K562 (cell line): ENCODE data around the gene ZNF407. TPM values are rescaled to one million over a fixed set of nuclear protein-coding genes. Genes with fewer than 3 reads are reported as not detected.

Experiments used
- ATAC-seq: fragments of 200-7000 bp; cut with Tn5 transposase; 3 replicates; pipeline ENCODE4 v1.9.1; 2020; ENCODE audit warnings: moderate library complexity
- BruUV-seq: library from RNA; stranded (reverse); fragments of 400-500 nt; replicated peaks from 2 replicates; lab custom pipeline; 2021; lab: Mats Ljungman, UMichigan
- CTCF ChIA-PET: fragments of 300-600 bp; formaldehyde crosslinking; extraction: SDS; loops from one replicate; lab custom pipeline; 2021; ENCODE audit warnings: low intra/inter-chr PET ratio; lab: Yijun Ruan, JAX
- POLR2A ChIA-PET: fragments of 300-600, 350-650 bp; sonication (Branson Sonifier 250); formaldehyde crosslinking; extraction: SDS; loops from one replicate; lab custom pipeline; 2021; ENCODE audit warnings: antibody characterized with exemption, inconsistent platforms; lab: Yijun Ruan, JAX
- DNase-seq, 4 experiments: peaks; one replicate each; pipeline versions ENCODE4 v3.0.0 to v3.0.0-alpha.2; 2011 to 2018; ENCODE audit warnings: low spot score in 3 of 4, mixed read lengths in 3 of 4; ENCODE audit errors: extremely low read depth in 1 of 4
- FAIRE-seq: peaks from 2 replicates; lab custom pipeline; 2011; peaks lifted over from hg19 to GRCh38; lab: Jason Lieb, UNC
- H2AFZ ChIP-seq: 2 replicates; pipeline ENCODE4 v1.6.0; 2011; ENCODE audit warnings: low read depth, low read length, control low read depth, inconsistent platforms
- H3K27ac ChIP-seq: fragments of 200-600 bp; 3 replicates; pipeline ENCODE4 v1.8.0; 2011; ENCODE audit warnings: low read depth, mild to moderate bottlenecking, control low read depth, inconsistent platforms, low read length, moderate library complexity, mixed read lengths; ENCODE audit errors: extremely low read depth
- H3K27me3 ChIP-seq, 2 experiments: fragments of 300-600 bp in 1 of 2; 2 replicates in 1 of 2; 3 replicates in 1 of 2; pipeline versions ENCODE4 v1.6.0 to v1.8.0; 2011; ENCODE audit warnings: inconsistent platforms in 2 of 2, low read length in 2 of 2, mild to moderate bottlenecking in 1 of 2, mixed read lengths in 1 of 2, moderate library complexity in 1 of 2; ENCODE audit not compliant: control insufficient read depth in 2 of 2, insufficient read depth in 2 of 2
- H3K36me3 ChIP-seq: fragments of 300-600 bp; 3 replicates; pipeline ENCODE4 v1.8.0; 2011; ENCODE audit warnings: mild to moderate bottlenecking, low read length, inconsistent platforms; ENCODE audit not compliant: control insufficient read depth, insufficient read depth
- H3K4me1 ChIP-seq, 2 experiments: fragments of 200-600 bp in 1 of 2; replicated peaks in 1 of 2; 2 replicates in 1 of 2; 3 replicates in 1 of 2; pipeline versions ENCODE4 v1.5.1 to v1.8.0; 2011; ENCODE audit warnings: inconsistent platforms in 2 of 2, low read length in 2 of 2, mild to moderate bottlenecking in 1 of 2, mixed read lengths in 1 of 2, moderate library complexity in 1 of 2; ENCODE audit not compliant: control insufficient read depth in 2 of 2, insufficient read depth in 2 of 2
- H3K4me2 ChIP-seq: 2 replicates; pipeline ENCODE4 v1.6.1; 2011; ENCODE audit warnings: low read length, control low read depth, inconsistent platforms, mixed read lengths; ENCODE audit not compliant: insufficient read depth
- H3K4me3 ChIP-seq: fragments of 200-600 bp; sonication (generic), shearing (Covaris generic); 2 replicates; pipeline ENCODE4 v1.5.1; 2016; ENCODE audit warnings: control low read depth, inconsistent platforms
- H3K79me2 ChIP-seq: fragments of 200-600 bp; 3 replicates; pipeline ENCODE4 v1.8.0; 2011; ENCODE audit warnings: low read length, inconsistent platforms; ENCODE audit not compliant: control insufficient read depth, insufficient read depth
- H3K9ac ChIP-seq, 2 experiments: 2 replicates each; pipeline versions ENCODE4 v1.6.0 to v1.6.1; 2011; ENCODE audit warnings: low read depth in 2 of 2, low read length in 2 of 2, control low read depth in 1 of 2, inconsistent platforms in 1 of 2, mild to moderate bottlenecking in 1 of 2, mixed read lengths in 1 of 2; ENCODE audit not compliant: insufficient read depth in 1 of 2
- H3K9me1 ChIP-seq: one replicate; pipeline ENCODE4 v1.6.0; 2011; ENCODE audit warnings: inconsistent platforms, mild to moderate bottlenecking, low read length, moderate library complexity; ENCODE audit not compliant: control insufficient read depth, insufficient read depth
- H3K9me3 ChIP-seq: replicated peaks from 2 replicates; pipeline ENCODE4 v1.5.1; 2011; ENCODE audit warnings: low read depth, low read length, inconsistent platforms; ENCODE audit not compliant: control insufficient read depth, insufficient read depth
- H4K20me1 ChIP-seq: replicated peaks from 2 replicates; pipeline ENCODE4 v1.6.1; 2011; ENCODE audit warnings: low read length, inconsistent platforms, mixed read lengths; ENCODE audit not compliant: control insufficient read depth, insufficient read depth
- ADNP ChIP-seq: fragments of 200-800 bp; sonication (Bioruptor generic); IDR thresholded peaks from 2 replicates; pipeline ENCODE4 v1.6.1; 2016; ENCODE audit warnings: missing genetic modification characterization, missing compliant biosample characterization
- CHD4 ChIP-seq: fragments of 200-600 bp; sonication (generic); IDR thresholded peaks from 3 replicates; pipeline ENCODE4 v1.6.1; 2012; ENCODE audit warnings: low read depth, mild to moderate bottlenecking, mixed read lengths, low read length, inconsistent platforms; ENCODE audit not compliant: insufficient read depth, insufficient replicate concordance, poor library complexity, severe bottlenecking
- CREM ChIP-seq: IDR thresholded peaks from 2 replicates; pipeline ENCODE4 v1.6.1; 2014; ENCODE audit warnings: antibody characterized with exemption, low read depth
- SNAPC5 ChIP-seq: fragments of 250-450 bp; sonication (Bioruptor Pico); IDR thresholded peaks from 2 replicates; pipeline ENCODE4 v1.8.0; 2021; ENCODE audit warnings: moderate library complexity, mild to moderate bottlenecking, inconsistent platforms
- ZNF140 ChIP-seq: fragments of 250-450 bp; sonication (Bioruptor Pico); IDR thresholded peaks from 2 replicates; pipeline ENCODE4 v1.8.0; 2021; ENCODE audit warnings: moderate library complexity, mild to moderate bottlenecking, inconsistent platforms
- WGBS: fragments of 100-300 bp; shearing (Covaris generic); methylation state at CpG from one replicate; pipeline ENCODE4 v1.1.6; 2016; ENCODE audit warnings: low coverage, mixed read lengths; ENCODE audit not compliant: insufficient coverage; ENCODE audit errors: missing lambda C conversion rate; 5-methylcytosine and 5-hydroxymethylcytosine counted together
- in situ Hi-C: fragments of 300-500 bp; cut with MboI; formaldehyde crosslinking; loops from 4 replicates; pipeline ENCODE4 v1.15.0; 2018; ENCODE audit warnings: inconsistent platforms, mixed read lengths
- intact Hi-C: fragments of 100-400 bp; cut with micrococcal nuclease; formaldehyde crosslinking; loops from 2 replicates; pipeline ENCODE4 v1.14.2; 2022
- polyA plus RNA-seq, 8 experiments: library from polyadenylated mRNA; depleted of rRNA in 4 of 8; stranded (reverse) in 5 of 8; unstranded in 3 of 8; fragments of >200 nt; fragmentation: Nextera tagmentation in 2 of 8; fragmentation: Illumina TruSeq in 1 of 8; extraction: Ambion mirVana in 2 of 8; extraction: Trizol in 1 of 8; gene quantifications; 2 replicates each; pipeline versions ENCODE4 v1.2.1 to v1.2.3, GENCODE V29; 2011 to 2014; ENCODE audit warnings: inconsistent platforms in 1 of 8, missing spikeins in 1 of 8
- total RNA-seq, 7 experiments: library from RNA; depleted of rRNA in 6 of 7; stranded (reverse); fragments of >200 nt in 6 of 7; fragmentation: Illumina TruSeq in 2 of 7; extraction: Trizol in 2 of 7; gene quantifications; 2 replicates each; pipeline versions ENCODE4 v1.2.1 to v1.2.3, GENCODE V29; 2011 to 2021; ENCODE audit warnings: low replicate concordance in 1 of 7

ZNF407 gene
- total and polyA plus RNA-seq, 9 of the 15 experiments (the other 6 are each of a cell fraction or from before 2014, with no cell fraction given): 0.21 to 5.4 (median 2.3) TPM

- TF ChIP-seq SNAPC5 (CRISPR knock-in tag) (no peak), CREM (no peak)
- TF ChIP-seq, all 486 proteins: peak for 0
Observed at GRCh38 chr18:74869904-74870863, 272.5 kb downstream of the ZNF407 start (continued).

- ChIA-PET POLR2A (no interaction called here), CTCF (no interaction called here)
- intact Hi-C loops: no loop called here
- FAIRE-seq (no peak), ATAC-seq (no peak)
- H3K27me3 ChIP-seq: no peaks in the 10 kb centered on the region
- WGBS: 51% methylated on average over 5 of the region's 5 CpGs
- H2AFZ ChIP-seq: no peak overlapping the region
- H3K79me2 ChIP-seq: no peaks in the 10 kb centered on the region
- H3K4me3 ChIP-seq: no peak overlapping the region
- H4K20me1 ChIP-seq: no peaks in the 10 kb centered on the region
- no peaks in the 10 kb centered on the region for H3K9me3 ChIP-seq
- TF ChIP-seq ADNP (tag) (no peak), ZNF140 (CRISPR knock-in tag) (no peak), CHD4 (no peak)
- TF ChIP-seq, all 486 proteins: peak for 0
- H3K4me2 ChIP-seq: no peak overlapping the region
- no peak overlapping the region for H3K27ac ChIP-seq
- in situ Hi-C loops: no loop called here
- no peak overlapping the region for H3K9ac ChIP-seq
- no peaks in the 10 kb centered on the region for H3K36me3 ChIP-seq
- BruUV-seq: no TSS peak
- DNase-seq: no peak
- H3K9me1 ChIP-seq: no peaks in the 10 kb centered on the region
- no peaks in the 10 kb centered on the region; a peak in 1 of 5 replicates for H3K4me1 ChIP-seq
Observed at GRCh38 chr18:74870950-74871349, 273.3 kb downstream of the ZNF407 start.
